Measurements from ENCODE around the gene C20orf96. TPM values are rescaled to one million over a fixed set of nuclear protein-coding genes. Genes with fewer than 3 reads are reported as not detected.

The C20orf96 gene
- total RNA-seq, 1 experiment from 2014 or later, result 20.5 TPM

DNA sequence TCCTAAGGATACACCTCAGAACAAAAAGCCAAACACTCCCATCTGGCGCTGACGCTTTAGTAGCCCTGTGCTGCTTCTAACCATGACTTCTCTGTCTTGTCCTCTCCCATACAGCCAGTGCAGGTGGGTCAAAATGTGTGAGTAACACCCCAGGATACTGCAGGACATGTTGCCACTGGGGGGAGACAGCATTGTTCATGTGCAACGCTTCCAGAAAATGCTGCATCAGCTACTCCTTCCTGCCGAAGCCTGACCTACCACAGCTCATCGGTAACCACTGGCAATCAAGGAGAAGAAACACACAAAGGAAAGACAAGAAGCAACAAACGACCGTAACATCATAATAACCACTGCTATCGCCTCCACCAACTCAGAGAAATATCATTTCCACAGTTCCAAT, 31.6 kb downstream of the C20orf96 start:
- Histone ChIP-seq H3K4me1 (ENCODE audit: control insufficient read depth, insufficient read depth, low read length) (no peaks in the 10 kb centered on the region), H3K9me3 (ENCODE audit: control insufficient read depth, insufficient read depth, low read depth, low read length) (no peaks in the 10 kb centered on the region), H3K27me3 (ENCODE audit: control insufficient read depth, insufficient read depth, low read length) (no peaks in the 10 kb centered on the region; the same call in 1 of the 2 replicates), H3K36me3 (ENCODE audit: control insufficient read depth, insufficient read depth, low read length) (no peaks in the 10 kb centered on the region), H3K27ac (ENCODE audit: low read length) (no peak overlapping the region), H3K4me3 (ENCODE audit: low read depth in 2 of 2, low read length in 2 of 2) (no peak overlapping the region)
- ChIA-PET CTCF (no interaction called here), POLR2A (no interaction called here)
- in situ Hi-C loops (cut with HindIII; ENCODE audit: low pct_unique_long_range_greater_than_20kb, low sequenced_read_pairs), result no loop called here
- no peak for DNase-seq (ENCODE audit: low read depth, low spot score)
- intact Hi-C loops (cut with micrococcal nuclease; ENCODE audit: unreplicated experiment), result loop anchor here (5.0 kb wide), 1 partner anchor 42 kb away; no protein-coding TSS in a partner anchor
- TF ChIP-seq, protein P1, sequence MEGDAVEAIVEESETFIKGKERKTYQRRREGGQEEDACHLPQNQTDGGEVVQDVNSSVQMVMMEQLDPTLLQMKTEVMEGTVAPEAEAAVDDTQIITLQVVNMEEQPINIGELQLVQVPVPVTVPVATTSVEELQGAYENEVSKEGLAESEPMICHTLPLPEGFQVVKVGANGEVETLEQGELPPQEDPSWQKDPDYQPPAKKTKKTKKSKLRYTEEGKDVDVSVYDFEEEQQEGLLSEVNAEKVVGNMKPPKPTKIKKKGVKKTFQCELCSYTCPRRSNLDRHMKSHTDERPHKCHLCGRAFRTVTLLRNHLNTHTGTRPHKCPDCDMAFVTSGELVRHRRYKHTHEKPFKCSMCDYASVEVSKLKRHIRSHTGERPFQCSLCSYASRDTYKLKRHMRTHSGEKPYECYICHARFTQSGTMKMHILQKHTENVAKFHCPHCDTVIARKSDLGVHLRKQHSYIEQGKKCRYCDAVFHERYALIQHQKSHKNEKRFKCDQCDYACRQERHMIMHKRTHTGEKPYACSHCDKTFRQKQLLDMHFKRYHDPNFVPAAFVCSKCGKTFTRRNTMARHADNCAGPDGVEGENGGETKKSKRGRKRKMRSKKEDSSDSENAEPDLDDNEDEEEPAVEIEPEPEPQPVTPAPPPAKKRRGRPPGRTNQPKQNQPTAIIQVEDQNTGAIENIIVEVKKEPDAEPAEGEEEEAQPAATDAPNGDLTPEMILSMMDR (IDR thresholded peaks at IDR 0.05), result peak; percentile 65
- no peak for TF ChIP-seq TCF7L2 (IDR thresholded peaks at IDR 0.05; ENCODE audit: low read depth, low read length)
- ATAC-seq, result peak; percentile 69; the same call in 1 of the 2 replicates
- no TSS peak for BruUV-seq (replicated peaks)

DNA sequence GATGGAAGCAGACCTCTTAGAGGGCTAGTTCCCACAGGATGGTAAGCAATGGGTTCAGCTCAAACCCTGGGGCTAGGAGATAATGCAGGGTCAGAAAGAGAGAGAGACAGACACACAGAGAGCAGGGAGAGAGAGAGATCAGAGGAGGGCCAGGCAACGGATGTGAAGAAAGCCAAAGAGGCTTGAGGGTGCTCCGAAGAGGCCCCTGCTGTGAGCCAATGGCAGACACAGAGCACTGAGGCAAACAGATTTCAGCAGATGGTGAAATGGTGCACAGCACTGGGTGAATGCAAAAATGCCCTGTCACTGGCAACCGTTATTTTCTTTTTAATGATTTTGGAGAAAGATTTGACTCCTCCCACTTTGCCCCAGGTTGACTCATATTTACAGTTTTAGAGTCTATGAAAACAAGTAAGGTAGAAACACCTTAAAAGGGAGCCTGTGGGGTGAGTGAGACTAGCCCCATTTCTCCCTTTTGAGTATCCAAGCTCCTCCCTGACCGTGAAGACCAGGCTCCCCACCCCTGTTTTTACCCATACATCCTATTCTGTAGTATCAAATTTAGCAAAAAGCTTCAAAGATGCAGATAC, 32.2 kb downstream of the C20orf96 start:
- ChIA-PET CTCF (no interaction called here), POLR2A (no interaction called here)
- ATAC-seq (no peak), DNase-seq (ENCODE audit: low read depth, low spot score) (no peak)
- TF ChIP-seq SIN3A (IDR thresholded peaks at IDR 0.05; ENCODE audit: borderline replicate concordance, insufficient read depth, low read depth, low read length), result no peak
- TF ChIP-seq POLR2AphosphoS5 (IDR thresholded peaks at IDR 0.05; ENCODE audit: low read depth, low read length), result no peak
- TF ChIP-seq, protein P2, sequence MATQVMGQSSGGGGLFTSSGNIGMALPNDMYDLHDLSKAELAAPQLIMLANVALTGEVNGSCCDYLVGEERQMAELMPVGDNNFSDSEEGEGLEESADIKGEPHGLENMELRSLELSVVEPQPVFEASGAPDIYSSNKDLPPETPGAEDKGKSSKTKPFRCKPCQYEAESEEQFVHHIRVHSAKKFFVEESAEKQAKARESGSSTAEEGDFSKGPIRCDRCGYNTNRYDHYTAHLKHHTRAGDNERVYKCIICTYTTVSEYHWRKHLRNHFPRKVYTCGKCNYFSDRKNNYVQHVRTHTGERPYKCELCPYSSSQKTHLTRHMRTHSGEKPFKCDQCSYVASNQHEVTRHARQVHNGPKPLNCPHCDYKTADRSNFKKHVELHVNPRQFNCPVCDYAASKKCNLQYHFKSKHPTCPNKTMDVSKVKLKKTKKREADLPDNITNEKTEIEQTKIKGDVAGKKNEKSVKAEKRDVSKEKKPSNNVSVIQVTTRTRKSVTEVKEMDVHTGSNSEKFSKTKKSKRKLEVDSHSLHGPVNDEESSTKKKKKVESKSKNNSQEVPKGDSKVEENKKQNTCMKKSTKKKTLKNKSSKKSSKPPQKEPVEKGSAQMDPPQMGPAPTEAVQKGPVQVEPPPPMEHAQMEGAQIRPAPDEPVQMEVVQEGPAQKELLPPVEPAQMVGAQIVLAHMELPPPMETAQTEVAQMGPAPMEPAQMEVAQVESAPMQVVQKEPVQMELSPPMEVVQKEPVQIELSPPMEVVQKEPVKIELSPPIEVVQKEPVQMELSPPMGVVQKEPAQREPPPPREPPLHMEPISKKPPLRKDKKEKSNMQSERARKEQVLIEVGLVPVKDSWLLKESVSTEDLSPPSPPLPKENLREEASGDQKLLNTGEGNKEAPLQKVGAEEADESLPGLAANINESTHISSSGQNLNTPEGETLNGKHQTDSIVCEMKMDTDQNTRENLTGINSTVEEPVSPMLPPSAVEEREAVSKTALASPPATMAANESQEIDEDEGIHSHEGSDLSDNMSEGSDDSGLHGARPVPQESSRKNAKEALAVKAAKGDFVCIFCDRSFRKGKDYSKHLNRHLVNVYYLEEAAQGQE (IDR thresholded peaks at IDR 0.05; ENCODE audit: insufficient read depth in 1 of 2, low read depth in 2 of 2, low read length in 1 of 2), result no peak
- no peak for TF ChIP-seq TCF7L2 (IDR thresholded peaks at IDR 0.05; ENCODE audit: low read depth, low read length)
- TF ChIP-seq, protein P1 (IDR thresholded peaks at IDR 0.05), result no peak
- H3K4me1 ChIP-seq (ENCODE audit: control insufficient read depth, insufficient read depth, low read length), result no peaks in the 10 kb centered on the region
- in situ Hi-C loops (cut with HindIII; ENCODE audit: low pct_unique_long_range_greater_than_20kb, low sequenced_read_pairs), result no loop called here
- no peaks in the 10 kb centered on the region for H3K36me3 ChIP-seq (ENCODE audit: control insufficient read depth, insufficient read depth, low read length)
- no peak overlapping the region for H3K27ac ChIP-seq (ENCODE audit: low read length)
- BruUV-seq (replicated peaks), result no TSS peak
- no peaks in the 10 kb centered on the region; the same call in 1 of the 2 replicates for H3K27me3 ChIP-seq (ENCODE audit: control insufficient read depth, insufficient read depth, low read length)
- intact Hi-C loops (cut with micrococcal nuclease; ENCODE audit: unreplicated experiment), result loop anchor here (5.0 kb wide), 1 partner anchor 41 kb away; no protein-coding TSS in a partner anchor
- H3K4me3 ChIP-seq (ENCODE audit: low read depth in 2 of 2, low read length in 2 of 2), result no peak overlapping the region
- no peaks in the 10 kb centered on the region for H3K9me3 ChIP-seq (ENCODE audit: control insufficient read depth, insufficient read depth, low read depth, low read length)
